ENCODE data around the gene PPP2R5C. TPM values are rescaled to one million over a fixed set of nuclear protein-coding genes. Genes with fewer than 3 reads are reported as not detected.

Gene PPP2R5C
- total and polyA plus RNA-seq, 2 of the 4 experiments (the other 2 are of a cell fraction), result 65.9 to 78.7 TPM

DNA sequence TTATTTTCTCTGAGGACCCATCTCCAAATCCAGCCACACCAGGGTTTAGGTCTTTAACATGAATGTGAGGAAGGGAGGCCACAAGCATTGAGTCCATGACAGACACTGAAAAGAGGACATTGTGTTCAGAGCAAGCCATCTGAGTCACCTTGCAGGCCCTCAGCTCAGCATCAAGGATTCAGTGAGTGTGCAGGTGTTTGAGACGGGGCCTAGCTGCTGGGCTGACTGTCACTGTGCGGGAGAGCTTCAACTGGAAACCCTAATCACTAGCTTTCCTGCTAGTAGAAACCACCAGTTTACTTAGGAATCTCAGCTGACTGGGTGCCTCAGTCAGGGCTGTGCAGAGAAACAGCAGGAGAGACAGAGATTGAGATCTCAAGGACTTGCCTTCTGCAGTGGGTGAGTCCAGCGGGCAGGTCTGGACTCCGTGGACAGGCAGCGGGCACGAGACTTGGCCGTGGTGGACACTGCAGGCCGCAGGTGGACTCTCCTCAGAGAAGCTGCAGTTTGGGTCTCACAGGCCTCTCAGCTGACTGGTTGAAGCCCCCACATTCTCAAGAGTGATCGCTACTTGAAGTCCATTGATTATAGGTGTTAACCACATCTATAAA, 116.8 kb downstream of the PPP2R5C start:
- Histone ChIP-seq H3K36me3 (ENCODE audit: control insufficient read depth, insufficient read depth, low read length) (peaks cover 10% of the 10 kb centered on the region), H3K4me2 (ENCODE audit: low read depth, low read length) (no peak overlapping the region), H3K27ac (ENCODE audit: insufficient read depth, low read length) (no peak overlapping the region), H3K79me1 (ENCODE audit: low read depth in 1 of 2, low read length in 2 of 2) (peaks cover 55 to 88% of the 10 kb centered on the region in 2 experiments), H2AK5ac (ENCODE audit: low read depth, low read length) (no peak overlapping the region), H3K4me1 (ENCODE audit: control insufficient read depth, insufficient read depth, low read length) (peaks cover 6% of the 10 kb centered on the region), H2BK120ac (ENCODE audit: low read depth, low read length) (no peak overlapping the region), H3K14ac (replicated peaks; ENCODE audit: low read depth, low read length) (no peak overlapping the region), H2AFZ (replicated peaks; ENCODE audit: low read length, poor library complexity) (no peak overlapping the region), H3K9me3 (ENCODE audit: control insufficient read depth, insufficient read depth, low read length) (no peaks in the 10 kb centered on the region), H3K9me1 (ENCODE audit: insufficient read depth, low read length) (peaks cover 17% of the 10 kb centered on the region; the same call in 1 of the 2 replicates), H4K5ac (ENCODE audit: low read depth, low read length) (no peak overlapping the region), H3K4ac (ENCODE audit: low read depth, low read length) (no peak overlapping the region), H3K23ac (ENCODE audit: low read depth, low read length) (no peak overlapping the region), H2AK9ac (replicated peaks; ENCODE audit: low read depth, low read length, poor library complexity) (no peak overlapping the region), H4K8ac (ENCODE audit: low read depth in 2 of 2, low read length in 2 of 2) (no peak overlapping the region), H3K18ac (ENCODE audit: low read depth, low read length) (no peak overlapping the region), H2BK5ac (ENCODE audit: low read depth, low read length, poor library complexity, severe bottlenecking) (no peak overlapping the region), H3K9ac (ENCODE audit: low read depth, low read length) (no peak overlapping the region), H2BK15ac (ENCODE audit: low read depth, low read length) (no peak overlapping the region), H4K20me1 (ENCODE audit: insufficient read depth, low read length) (peaks cover 59% of the 10 kb centered on the region), H3K27me3 (ENCODE audit: control insufficient read depth, insufficient read depth, low read length) (no peaks in the 10 kb centered on the region), H2BK20ac (ENCODE audit: low read depth, low read length) (no peak overlapping the region), H4K91ac (ENCODE audit: insufficient read depth, low read depth, low read length) (no peak overlapping the region), H3K56ac (ENCODE audit: extremely low read depth, insufficient read depth, low read length) (no peak overlapping the region), H3K4me3 (ENCODE audit: insufficient read depth, low read depth, low read length) (no peak overlapping the region)
- no TSS peak for BruUV-seq (replicated peaks)
- DNase-seq (no peak), ATAC-seq (ENCODE audit: low read depth) (no peak)
- dilution Hi-C loops (cut with HindIII; ENCODE audit: low sequenced_read_pairs, unreplicated experiment), result no loop called here
- intact Hi-C loops (cut with micrococcal nuclease), result no loop called here
- no peak for TF ChIP-seq RAD21 (IDR thresholded peaks at IDR 0.05; ENCODE audit: low read length)
- TF ChIP-seq, protein P1, sequence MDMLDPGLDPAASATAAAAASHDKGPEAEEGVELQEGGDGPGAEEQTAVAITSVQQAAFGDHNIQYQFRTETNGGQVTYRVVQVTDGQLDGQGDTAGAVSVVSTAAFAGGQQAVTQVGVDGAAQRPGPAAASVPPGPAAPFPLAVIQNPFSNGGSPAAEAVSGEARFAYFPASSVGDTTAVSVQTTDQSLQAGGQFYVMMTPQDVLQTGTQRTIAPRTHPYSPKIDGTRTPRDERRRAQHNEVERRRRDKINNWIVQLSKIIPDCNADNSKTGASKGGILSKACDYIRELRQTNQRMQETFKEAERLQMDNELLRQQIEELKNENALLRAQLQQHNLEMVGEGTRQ (IDR thresholded peaks at IDR 0.05; ENCODE audit: low read depth, low read length), result no peak
- no peak for TF ChIP-seq FOS (IDR thresholded peaks at IDR 0.05; ENCODE audit: low read depth, low read length)
- TF ChIP-seq CHD1 (IDR thresholded peaks at IDR 0.05; ENCODE audit: low read depth, low read length), result no peak
- TF ChIP-seq POLR2A (IDR thresholded peaks at IDR 0.05; ENCODE audit: low read depth, low read length), result no peak
- TF ChIP-seq, protein P2, sequence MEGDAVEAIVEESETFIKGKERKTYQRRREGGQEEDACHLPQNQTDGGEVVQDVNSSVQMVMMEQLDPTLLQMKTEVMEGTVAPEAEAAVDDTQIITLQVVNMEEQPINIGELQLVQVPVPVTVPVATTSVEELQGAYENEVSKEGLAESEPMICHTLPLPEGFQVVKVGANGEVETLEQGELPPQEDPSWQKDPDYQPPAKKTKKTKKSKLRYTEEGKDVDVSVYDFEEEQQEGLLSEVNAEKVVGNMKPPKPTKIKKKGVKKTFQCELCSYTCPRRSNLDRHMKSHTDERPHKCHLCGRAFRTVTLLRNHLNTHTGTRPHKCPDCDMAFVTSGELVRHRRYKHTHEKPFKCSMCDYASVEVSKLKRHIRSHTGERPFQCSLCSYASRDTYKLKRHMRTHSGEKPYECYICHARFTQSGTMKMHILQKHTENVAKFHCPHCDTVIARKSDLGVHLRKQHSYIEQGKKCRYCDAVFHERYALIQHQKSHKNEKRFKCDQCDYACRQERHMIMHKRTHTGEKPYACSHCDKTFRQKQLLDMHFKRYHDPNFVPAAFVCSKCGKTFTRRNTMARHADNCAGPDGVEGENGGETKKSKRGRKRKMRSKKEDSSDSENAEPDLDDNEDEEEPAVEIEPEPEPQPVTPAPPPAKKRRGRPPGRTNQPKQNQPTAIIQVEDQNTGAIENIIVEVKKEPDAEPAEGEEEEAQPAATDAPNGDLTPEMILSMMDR (conservative IDR thresholded peaks at IDR 0.05; ENCODE audit: low read depth, low read length), result no peak
- TF ChIP-seq RFX5 (IDR thresholded peaks at IDR 0.05; ENCODE audit: low read depth, low read length), result no peak
- TF ChIP-seq RCOR1 (IDR thresholded peaks at IDR 0.05; ENCODE audit: insufficient replicate concordance, low read length), result no peak
- ChIA-PET CTCF (interaction anchor here (1.1 kb wide), 1 partner anchor 107 kb away, joined by 3 read pairs; no protein-coding TSS in a partner anchor), POLR2A (ENCODE audit: unreplicated experiment) (no interaction called here)
- in situ Hi-C loops (cut with MboI; ENCODE audit: low sequenced_read_pairs), result no loop called here
- 97% methylated on average over 6 of the region's 9 CpGs; no CpG with 5 or more reads in 1 of the 2 experiments for WGBS, 2 experiments (ENCODE audit: extremely low coverage in 2 of 2, insufficient read length in 1 of 2)
